ENCODE results near the gene C1orf116.

DNA sequence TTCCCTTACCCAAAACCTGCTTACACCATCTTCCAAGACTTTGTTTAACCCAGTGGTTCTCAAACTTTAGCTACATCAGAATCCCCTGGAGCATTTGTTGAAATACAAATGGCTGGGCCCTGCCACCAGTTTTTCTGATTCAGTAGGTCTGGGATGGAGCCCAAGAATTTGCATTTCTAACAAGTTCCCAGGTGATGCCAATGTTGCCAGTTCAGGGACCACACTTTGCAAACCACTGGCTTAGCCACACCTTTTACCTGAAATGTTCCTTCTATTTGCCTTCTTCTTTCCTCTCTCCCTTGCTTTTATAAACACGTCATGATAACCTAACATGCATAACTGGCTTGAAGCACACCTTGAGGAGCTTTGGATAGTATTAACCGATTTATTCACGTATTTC, 46.2 kb downstream of the C1orf116 start:
- no peak for TF ChIP-seq POLR2AphosphoS5 (IDR thresholded peaks at IDR 0.05)
- TF ChIP-seq, protein P1, sequence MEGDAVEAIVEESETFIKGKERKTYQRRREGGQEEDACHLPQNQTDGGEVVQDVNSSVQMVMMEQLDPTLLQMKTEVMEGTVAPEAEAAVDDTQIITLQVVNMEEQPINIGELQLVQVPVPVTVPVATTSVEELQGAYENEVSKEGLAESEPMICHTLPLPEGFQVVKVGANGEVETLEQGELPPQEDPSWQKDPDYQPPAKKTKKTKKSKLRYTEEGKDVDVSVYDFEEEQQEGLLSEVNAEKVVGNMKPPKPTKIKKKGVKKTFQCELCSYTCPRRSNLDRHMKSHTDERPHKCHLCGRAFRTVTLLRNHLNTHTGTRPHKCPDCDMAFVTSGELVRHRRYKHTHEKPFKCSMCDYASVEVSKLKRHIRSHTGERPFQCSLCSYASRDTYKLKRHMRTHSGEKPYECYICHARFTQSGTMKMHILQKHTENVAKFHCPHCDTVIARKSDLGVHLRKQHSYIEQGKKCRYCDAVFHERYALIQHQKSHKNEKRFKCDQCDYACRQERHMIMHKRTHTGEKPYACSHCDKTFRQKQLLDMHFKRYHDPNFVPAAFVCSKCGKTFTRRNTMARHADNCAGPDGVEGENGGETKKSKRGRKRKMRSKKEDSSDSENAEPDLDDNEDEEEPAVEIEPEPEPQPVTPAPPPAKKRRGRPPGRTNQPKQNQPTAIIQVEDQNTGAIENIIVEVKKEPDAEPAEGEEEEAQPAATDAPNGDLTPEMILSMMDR (IDR thresholded peaks at IDR 0.05; ENCODE audit: poor library complexity, severe bottlenecking), result no peak

Measured in neural cell (in vitro differentiated cells).